HG02588 (cell line): Measurements from ENCODE around the gene RABEP2.
"Not testable (repeated sequence)": the region's sequence is repeated elsewhere in the genome, so short reads cannot be mapped to it uniquely, and the experiment has no call there.

Experiments used
- ATAC-seq: cut with Tn5 transposase; IDR thresholded peaks from one replicate; pipeline ENCODE4 v1.9.1; 2021; ENCODE audit warnings: mild to moderate bottlenecking, moderate library complexity; ENCODE audit not compliant: unreplicated experiment

RABEP2 gene

DNA sequence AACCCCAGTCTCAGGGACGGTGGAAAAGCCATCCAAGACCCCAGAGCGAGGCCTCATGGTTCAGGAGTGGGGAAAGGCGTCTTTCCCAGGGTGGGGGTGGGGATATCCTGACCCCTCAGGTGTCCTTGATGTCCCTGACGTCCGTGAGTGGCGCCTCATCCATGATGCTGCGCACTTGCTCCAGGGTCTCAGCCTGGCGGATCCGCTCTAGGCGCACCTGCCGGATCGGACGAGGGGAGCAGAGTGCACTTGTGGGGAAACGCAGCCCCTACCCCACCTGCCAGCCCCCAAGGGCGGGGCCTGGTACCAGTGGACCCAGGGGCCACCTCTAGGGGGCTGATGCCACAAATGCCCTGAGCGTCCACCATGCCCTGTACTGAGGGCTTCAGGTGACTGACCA, 20.2 kb downstream of the RABEP2 start:
- ATAC-seq, result no peak

GRCh38 chr16:28904363-28904762, 20.7 kb downstream of the RABEP2 start:
- ATAC-seq, result no peak

- no peak for ATAC-seq
Observed at GRCh38 chr16:28903344-28904042, 21.5 kb downstream of the RABEP2 start.

GRCh38 chr16:28902909-28903308, 22.1 kb downstream of the RABEP2 start:
- ATAC-seq, result no peak

DNA sequence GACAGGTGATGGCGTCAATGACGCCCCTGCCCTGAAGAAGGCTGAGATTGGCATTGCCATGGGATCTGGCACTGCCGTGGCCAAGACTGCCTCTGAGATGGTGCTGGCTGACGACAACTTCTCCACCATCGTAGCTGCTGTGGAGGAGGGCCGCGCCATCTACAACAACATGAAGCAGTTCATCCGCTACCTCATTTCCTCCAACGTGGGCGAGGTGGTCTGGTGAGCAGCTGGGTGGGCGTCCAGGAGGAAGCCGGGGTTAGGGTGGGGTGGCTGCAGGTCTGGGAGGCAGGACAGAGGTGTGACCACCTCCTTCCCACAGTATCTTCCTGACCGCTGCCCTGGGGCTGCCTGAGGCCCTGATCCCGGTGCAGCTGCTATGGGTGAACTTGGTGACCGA, 23.2 kb downstream of the RABEP2 start:
- ATAC-seq, result no peak

DNA sequence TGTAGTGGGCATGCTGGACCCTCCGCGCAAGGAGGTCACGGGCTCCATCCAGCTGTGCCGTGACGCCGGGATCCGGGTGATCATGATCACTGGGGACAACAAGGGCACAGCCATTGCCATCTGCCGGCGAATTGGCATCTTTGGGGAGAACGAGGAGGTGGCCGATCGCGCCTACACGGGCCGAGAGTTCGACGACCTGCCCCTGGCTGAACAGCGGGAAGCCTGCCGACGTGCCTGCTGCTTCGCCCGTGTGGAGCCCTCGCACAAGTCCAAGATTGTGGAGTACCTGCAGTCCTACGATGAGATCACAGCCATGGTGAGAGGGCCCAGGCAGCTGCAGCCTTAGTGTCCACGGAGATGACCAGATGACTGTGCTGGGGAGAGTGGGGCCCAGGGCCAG, 24.4 kb downstream of the RABEP2 start:
- ATAC-seq, result no peak

DNA sequence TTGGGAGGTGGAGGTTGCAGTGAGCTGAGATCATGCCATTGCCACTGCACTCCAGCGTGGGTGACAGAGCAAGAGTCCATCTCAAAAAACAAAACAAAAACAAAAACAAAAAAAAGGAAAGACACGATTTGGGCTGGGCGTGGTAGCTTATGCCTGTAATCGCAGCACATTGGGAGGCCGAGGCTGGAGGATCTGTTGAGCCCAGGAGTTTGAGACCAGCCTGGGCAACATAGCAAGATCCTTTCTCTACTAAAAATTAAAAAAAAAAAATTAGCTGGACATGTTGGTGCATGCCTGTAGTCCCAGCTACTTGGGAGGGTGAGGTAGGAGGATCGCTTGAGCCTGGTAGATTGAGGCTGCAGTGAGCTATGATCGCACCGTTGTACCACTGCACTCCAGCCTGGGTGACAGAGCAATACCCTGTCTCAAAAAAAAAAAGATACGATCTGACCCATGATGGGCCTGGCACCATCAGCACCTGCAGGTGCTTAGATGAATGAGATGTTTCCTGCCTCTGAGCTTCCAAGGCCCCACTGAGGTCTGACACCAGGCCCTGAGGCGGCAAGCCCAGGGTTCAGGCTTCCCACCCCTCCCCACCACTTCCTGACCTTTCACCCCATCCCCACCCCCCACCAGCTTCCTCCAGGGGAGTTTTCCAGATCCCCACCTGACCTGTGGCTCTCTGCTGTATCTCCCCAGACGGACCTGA, 25.0 kb downstream of the RABEP2 start:
- no peak for ATAC-seq

- no peak for ATAC-seq
Observed at GRCh38 chr16:28898942-28899341, 26.1 kb downstream of the RABEP2 start.

DNA sequence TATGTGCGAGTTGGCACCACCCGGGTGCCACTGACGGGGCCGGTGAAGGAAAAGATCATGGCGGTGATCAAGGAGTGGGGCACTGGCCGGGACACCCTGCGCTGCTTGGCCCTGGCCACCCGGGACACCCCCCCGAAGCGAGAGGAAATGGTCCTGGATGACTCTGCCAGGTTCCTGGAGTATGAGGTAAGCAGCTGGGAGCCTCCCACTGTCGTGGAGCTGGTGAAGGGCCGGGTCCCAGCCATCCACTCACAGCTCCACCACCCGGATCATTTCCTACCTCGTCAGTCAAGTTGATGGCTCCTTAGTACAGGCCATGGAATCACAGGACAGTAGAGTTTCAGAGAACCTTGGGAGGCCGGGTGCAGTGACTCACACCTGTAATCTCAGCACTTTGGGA, 26.8 kb downstream of the RABEP2 start:
- ATAC-seq, result no peak

GRCh38 chr16:28897826-28898225, 27.2 kb downstream of the RABEP2 start:
- no peak for ATAC-seq

DNA sequence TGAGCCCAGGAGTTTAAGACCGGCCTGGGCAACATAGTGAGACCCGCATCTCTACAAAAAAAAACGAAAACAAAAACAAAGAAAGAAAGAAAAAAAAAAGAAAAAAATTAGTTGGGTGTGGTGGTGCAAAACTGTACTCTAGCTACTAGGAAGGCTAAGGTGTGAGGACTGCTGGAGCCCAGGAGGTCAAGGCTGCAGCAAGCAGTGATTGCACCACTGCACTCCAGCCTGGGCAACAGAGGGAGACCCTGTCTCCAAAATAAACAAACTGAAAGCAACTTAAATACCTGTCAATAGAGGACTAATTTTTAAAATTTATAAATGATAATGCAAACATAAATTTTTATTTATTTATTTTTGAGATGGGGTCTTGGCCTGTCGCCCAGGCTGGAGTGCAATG, 29.4 kb downstream of the RABEP2 start:
- no peak for ATAC-seq

- no peak for ATAC-seq
Observed at GRCh38 chr16:28893291-28893690, 31.7 kb downstream of the RABEP2 start.

DNA sequence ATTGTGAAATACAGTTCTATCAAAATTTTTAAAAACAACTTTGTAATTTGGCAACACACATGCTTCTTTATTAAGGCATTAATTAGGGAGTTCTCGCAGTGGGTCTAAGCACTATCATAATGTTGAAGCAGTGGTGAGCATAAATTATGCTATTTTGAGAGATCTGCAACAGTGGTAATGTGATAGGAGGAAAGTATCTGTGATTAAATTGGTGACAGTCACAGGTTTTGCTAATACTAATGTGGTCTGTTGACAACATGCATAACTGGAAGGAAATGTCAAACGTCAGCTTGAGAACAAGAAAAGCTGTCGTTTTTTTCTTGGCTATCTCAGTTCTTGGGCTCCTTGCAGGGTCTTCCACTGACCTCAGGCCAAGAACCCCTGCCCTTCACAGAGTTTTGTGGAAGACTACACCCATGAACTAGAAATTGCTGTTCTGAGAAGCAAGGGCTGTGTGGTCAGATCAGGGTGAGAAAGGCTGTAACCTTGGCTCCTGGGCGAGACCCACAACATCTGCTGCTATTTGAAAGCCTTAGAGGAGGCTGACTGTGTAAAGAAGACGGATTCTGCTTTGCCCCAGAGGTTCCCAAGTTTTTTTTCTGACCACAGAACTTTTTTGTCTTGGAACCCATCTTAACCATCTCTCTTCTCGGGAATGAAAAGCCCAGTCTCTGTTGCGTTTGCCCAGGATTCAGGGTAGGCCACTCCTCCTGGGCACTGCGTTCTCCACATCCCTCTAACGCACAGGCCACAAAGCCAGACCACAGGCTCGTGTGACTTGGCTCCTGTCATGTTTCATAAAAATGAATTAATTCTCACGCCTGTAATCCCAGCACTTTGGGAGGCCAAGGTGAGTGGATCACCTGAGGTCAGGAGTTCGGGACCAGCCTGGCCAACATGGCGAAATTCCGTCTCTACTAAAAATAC, 32.8 kb downstream of the RABEP2 start:
- ATAC-seq, result no peak

DNA sequence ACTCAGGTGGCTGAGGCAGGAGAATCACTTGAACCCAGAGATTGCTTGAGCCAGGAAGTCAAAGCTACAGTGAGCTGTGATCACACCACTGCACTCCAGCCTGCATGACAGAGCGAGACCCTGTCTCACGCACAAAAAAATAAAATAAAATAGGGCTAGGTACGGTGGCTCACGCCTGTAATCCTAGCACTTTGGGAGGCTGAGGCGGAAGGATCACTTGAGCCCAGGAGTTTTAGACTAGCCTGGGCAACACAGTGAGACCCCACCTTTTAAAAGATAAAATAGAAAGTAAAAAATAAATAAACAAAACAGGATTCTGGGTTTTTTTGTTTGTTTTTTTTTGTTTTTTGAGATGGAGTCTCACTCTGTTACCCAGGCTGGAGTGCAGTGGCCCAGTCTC, 34.7 kb downstream of the RABEP2 start:
- not testable (repeated sequence) for ATAC-seq

GRCh38 chr16:28886945-28887344, 38.1 kb downstream of the RABEP2 start:
- ATAC-seq, result no peak

DNA sequence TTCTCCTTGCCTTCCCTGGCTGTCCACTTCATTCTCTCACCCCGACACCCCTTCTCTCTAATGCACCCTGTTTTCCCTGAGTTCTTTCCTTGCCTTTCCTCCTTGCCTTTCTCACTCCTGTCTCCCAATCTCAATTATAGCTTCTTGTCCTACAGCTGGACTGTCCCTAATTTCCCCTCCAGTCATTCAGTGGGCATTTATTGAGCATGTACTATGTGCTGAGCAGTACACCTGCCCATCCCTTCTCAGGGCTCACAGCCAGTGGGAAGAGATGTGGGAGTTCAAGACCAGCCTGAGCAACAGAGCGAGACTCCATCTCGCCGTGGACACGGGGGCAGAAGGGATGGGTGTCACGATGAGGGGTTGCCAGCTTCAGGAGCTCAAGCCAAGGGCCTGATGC, 41.0 kb downstream of the RABEP2 start:
- ATAC-seq, result no peak

GRCh38 chr16:28883221-28883996, 41.6 kb downstream of the RABEP2 start:
- ATAC-seq, result no peak

- no peak for ATAC-seq
Observed at GRCh38 chr16:28882551-28883160, 42.4 kb downstream of the RABEP2 start.

DNA sequence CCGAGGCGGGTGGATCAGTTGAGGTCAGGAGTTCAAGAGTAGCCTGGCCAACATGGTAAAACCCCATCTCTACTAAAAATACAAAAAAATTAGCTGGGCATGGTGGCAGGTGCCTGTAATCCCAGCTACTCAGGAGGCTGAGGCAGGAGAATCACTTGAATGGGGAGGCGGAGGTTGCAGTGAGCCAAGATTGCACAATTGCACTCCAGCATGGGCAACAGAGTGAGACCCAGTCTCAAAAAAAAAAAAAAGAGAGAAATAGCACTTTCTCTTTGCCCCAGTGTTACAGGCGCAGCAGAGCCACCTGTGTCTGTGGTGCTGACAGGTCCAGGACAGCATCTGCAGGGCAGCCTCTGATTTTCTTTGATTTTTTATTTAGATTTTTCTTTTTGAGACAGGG, 43.5 kb downstream of the RABEP2 start:
- not testable (repeated sequence) for ATAC-seq

DNA sequence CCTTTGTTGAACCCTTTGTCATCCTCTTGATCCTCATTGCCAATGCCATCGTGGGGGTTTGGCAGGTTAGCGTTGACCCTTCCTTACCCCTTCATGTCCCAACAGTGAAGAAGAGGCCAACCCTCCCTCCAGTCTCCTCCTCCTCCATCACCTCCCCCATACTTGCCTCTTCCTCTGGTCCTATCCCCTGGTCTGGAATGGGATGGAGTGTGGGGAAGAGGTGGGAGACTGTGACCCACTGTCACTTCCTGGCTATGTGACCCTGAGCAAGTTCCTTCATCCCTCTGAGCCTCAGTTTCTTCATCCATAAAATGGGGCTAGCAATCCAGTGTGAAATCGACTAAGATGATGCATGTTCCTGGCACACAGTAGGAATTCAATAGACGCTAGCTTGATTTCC, 44.1 kb downstream of the RABEP2 start:
- no peak for ATAC-seq

DNA sequence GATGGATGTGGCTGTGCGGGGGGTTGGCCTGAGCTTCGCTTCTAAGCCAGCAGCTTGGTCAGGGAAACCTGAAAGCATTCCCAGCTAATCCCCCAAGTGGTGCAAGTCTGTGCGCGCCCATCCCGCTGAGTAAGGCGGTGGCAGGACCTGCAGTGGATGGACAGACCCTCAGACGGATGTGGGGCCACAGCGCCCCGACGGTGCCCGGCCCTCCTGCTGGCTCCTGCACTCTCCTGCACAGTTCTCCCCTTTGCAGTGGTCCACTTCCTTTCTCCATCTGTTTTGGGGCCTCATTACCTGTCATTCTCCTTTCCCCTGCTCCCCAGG, 44.5 kb downstream of the RABEP2 start:
- no peak for ATAC-seq
